ENCODE measurements around the gene PRM2. TPM values are rescaled to one million over a fixed set of nuclear protein-coding genes. Genes with fewer than 3 reads are reported as not detected.

The PRM2 gene
- total RNA-seq, 1 experiment from 2014 or later, result not detected

DNA sequence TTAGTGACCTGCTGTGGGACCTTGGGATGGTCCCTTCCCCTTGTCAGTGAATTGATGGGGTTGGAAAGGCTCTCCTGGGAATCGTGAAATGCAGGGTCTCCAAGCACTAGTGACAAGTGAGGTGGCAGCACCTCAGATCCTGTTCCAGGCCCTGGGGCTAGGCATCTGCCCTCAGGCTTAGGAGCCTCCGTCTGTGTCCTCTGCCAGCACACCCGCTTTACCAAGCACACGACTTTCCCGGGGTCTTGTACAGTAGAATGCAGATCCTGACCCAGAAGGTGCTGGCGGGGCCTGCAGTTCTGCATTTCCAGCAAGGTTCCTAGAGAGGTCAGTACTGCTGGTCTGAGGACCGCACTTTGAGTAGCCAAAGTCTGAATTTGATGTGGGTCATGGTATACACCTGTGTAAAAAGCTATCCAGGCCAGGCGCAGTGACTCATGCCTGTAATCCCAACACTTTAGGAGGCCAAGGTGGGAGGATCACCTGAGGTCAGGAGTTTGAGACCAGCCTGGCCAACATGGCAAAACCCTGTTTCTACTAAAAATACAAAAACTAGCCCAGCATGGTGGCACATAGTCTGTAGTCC is 38.1 kb upstream of the PRM2 start:
- no peak overlapping the region for H4K91ac ChIP-seq (ENCODE audit: insufficient read length, low read depth, low read length)
- H4K8ac ChIP-seq (replicated peaks; ENCODE audit: insufficient read length, low read depth, low read length), result no peak overlapping the region
- H3K27ac ChIP-seq (ENCODE audit: insufficient read length, low read depth, low read length), result peak overlapping the region; percentile 59
- H3K9ac ChIP-seq (ENCODE audit: extremely low read depth, insufficient read length, low read length), result no peak overlapping the region
- no peaks in the 10 kb centered on the region for H3K9me3 ChIP-seq (ENCODE audit: control insufficient read depth, low read depth, low read length)
- no peak overlapping the region for H2BK5ac ChIP-seq (ENCODE audit: insufficient read length, low read length)
- no peaks in the 10 kb centered on the region for H3K27me3 ChIP-seq (ENCODE audit: insufficient read depth, low read length)
- H2BK20ac ChIP-seq (ENCODE audit: low read depth, low read length, poor library complexity, severe bottlenecking), result no peak overlapping the region
- no peak overlapping the region for H4K5ac ChIP-seq (ENCODE audit: insufficient read length, low read depth, low read length)
- H3K18ac ChIP-seq (ENCODE audit: insufficient read length, low read depth, low read length), result no peak overlapping the region
- DNase-seq, result no peak
- H2BK12ac ChIP-seq (ENCODE audit: insufficient read length, low read depth, low read length), result peak overlapping the region; percentile 25
- H3K4me1 ChIP-seq (ENCODE audit: insufficient read depth, low read length), result peaks cover 6% of the 10 kb centered on the region; the same call in 1 of the 2 replicates
- no CpG with 5 or more reads among the region's 8 CpGs for WGBS (ENCODE audit: extremely low coverage, insufficient read length, low lambda C conversion rate)
- H2AFZ ChIP-seq (ENCODE audit: low read length), result no peak overlapping the region
- H3T11ph ChIP-seq (ENCODE audit: low read length), result no peak overlapping the region
- H3K79me2 ChIP-seq (ENCODE audit: insufficient read depth, low read length), result no peaks in the 10 kb centered on the region
- H2BK15ac ChIP-seq (ENCODE audit: low read depth, low read length), result no peak overlapping the region
- H3K4me2 ChIP-seq (ENCODE audit: insufficient read depth, insufficient read length, low read length), result no peak overlapping the region
- H2BK120ac ChIP-seq (ENCODE audit: low read depth, low read length, poor library complexity, severe bottlenecking), result no peak overlapping the region
- no peaks in the 10 kb centered on the region for H3K79me1 ChIP-seq (ENCODE audit: insufficient read depth, low read depth, low read length, poor library complexity, severe bottlenecking)
- no peaks in the 10 kb centered on the region for H3K23me2 ChIP-seq (ENCODE audit: insufficient read length, low read depth, low read length, poor library complexity, severe bottlenecking)
- peak overlapping the region in 1 of 2 experiments; percentile 48; a peak in 1 of 5 replicates for H3K4me3 Mint-ChIP-seq
- H3K27ac Mint-ChIP-seq, result peak overlapping the region; percentile 70 to 98 (median 86); a peak in 5 of 7 replicates
- H3K9me3 Mint-ChIP-seq, result peaks cover 0 to 4% of the 10 kb centered on the region in 2 experiments; a peak in 2 of 5 replicates
- H3K36me3 Mint-ChIP-seq (ENCODE audit: insufficient read depth in 1 of 3, low read depth in 3 of 3), result peaks cover 5 to 6% (median 5%) of the 10 kb centered on the region in 3 experiments; a peak in 4 of 7 replicates
- no peak overlapping the region for H2AK5ac ChIP-seq (ENCODE audit: insufficient read length, low read length)
- H3K14ac ChIP-seq (ENCODE audit: insufficient read depth, low read length), result no peak overlapping the region; the same call in 1 of the 2 replicates
- no peaks in the 10 kb centered on the region for H4K20me1 ChIP-seq (ENCODE audit: control insufficient read depth, insufficient read depth, insufficient read length)
- TF ChIP-seq, protein P1, sequence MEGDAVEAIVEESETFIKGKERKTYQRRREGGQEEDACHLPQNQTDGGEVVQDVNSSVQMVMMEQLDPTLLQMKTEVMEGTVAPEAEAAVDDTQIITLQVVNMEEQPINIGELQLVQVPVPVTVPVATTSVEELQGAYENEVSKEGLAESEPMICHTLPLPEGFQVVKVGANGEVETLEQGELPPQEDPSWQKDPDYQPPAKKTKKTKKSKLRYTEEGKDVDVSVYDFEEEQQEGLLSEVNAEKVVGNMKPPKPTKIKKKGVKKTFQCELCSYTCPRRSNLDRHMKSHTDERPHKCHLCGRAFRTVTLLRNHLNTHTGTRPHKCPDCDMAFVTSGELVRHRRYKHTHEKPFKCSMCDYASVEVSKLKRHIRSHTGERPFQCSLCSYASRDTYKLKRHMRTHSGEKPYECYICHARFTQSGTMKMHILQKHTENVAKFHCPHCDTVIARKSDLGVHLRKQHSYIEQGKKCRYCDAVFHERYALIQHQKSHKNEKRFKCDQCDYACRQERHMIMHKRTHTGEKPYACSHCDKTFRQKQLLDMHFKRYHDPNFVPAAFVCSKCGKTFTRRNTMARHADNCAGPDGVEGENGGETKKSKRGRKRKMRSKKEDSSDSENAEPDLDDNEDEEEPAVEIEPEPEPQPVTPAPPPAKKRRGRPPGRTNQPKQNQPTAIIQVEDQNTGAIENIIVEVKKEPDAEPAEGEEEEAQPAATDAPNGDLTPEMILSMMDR (conservative IDR thresholded peaks at IDR 0.05), result no peak
- peaks cover 50 to 55% of the 10 kb centered on the region in 2 experiments for H3K4me1 Mint-ChIP-seq
- H3K23ac ChIP-seq (ENCODE audit: insufficient read length, low read depth, low read length), result no peak overlapping the region
- no peaks in the 10 kb centered on the region; the same call in 1 of the 2 replicates for H3K27me3 Mint-ChIP-seq (ENCODE audit: low read depth)
- H3K4ac ChIP-seq (ENCODE audit: low read depth, low read length), result no peak overlapping the region; the same call in 1 of the 2 replicates
- no peak overlapping the region for H3K56ac ChIP-seq (ENCODE audit: insufficient read length, low read depth, low read length)

All from H9 (cell line).